Mucosa of descending colon (tissue), 3 donors: ENCODE results near the gene MAMDC4. TPM values are rescaled to one million over a fixed set of nuclear protein-coding genes. Genes with fewer than 3 reads are reported as not detected.

ENCODE experiments used
- ATAC-seq: fragments of 200-7000 bp; cut with Tn5 transposase; one replicate; pipeline ENCODE4 v1.9.1; 2020; ENCODE audit warnings: mild to moderate bottlenecking, moderate library complexity
- DNase-seq, 3 donors: peaks; one replicate each; pipeline ENCODE4 v3.0.0-alpha.2; 2020
- H3K36me3 ChIP-seq: fragments of 200-600 bp; one replicate; pipeline ENCODE4 v1.8.0; 2021; ENCODE audit warnings: low read depth, mild to moderate bottlenecking
- H3K4me1 ChIP-seq: fragments of 200-600 bp; one replicate; pipeline ENCODE4 v1.8.0; 2021; ENCODE audit warnings: low read depth, mild to moderate bottlenecking
- H3K4me3 ChIP-seq: fragments of 200-600 bp; one replicate; pipeline ENCODE4 v1.8.0; 2021; ENCODE audit warnings: mild to moderate bottlenecking
- H3K9me3 ChIP-seq: fragments of 200-600 bp; one replicate; pipeline ENCODE4 v1.8.0; 2021; ENCODE audit warnings: mild to moderate bottlenecking
- intact Hi-C, 2 donors: fragments of 100-400 bp; cut with DNase I in 1 of 2; cut with micrococcal nuclease in 1 of 2; formaldehyde crosslinking; loops; one replicate each; pipeline versions ENCODE4 v1.11.0 to v1.11.1; 2022; cut with DNase I, micrococcal nuclease
- total RNA-seq, 3 donors: library from RNA; stranded (reverse); fragmentation: NEBNext Ultra II Directional in 2 of 3; extraction: Animal tissue kit (Norgen Biotek cat#: 25700) in 2 of 3; gene quantifications; one replicate each; pipeline versions ENCODE4 v1.2.1 to v1.2.4, GENCODE V29; 2021 to 2023
- TF ChIP-seq, protein P1 (sequence below): fragments of 200-600 bp; IDR thresholded peaks from one replicate; pipeline ENCODE4 v1.8.0; 2022; ENCODE audit warnings: antibody characterized with exemption, mild to moderate bottlenecking
- donor health status: DM: no; HTN: no; CAD: no; lungs with moderate emphysema.
- donor health status: DM: no; HTN: no; CAD: no.
- donor health status: DM: no; HTN: yes; CAD: no.

MAMDC4 gene
- total RNA-seq, 3 donors from 2014 or later: 15.4 to 43.8 (median 18.5) TPM

GRCh38 chr9:136896027-136896426 lies 43.9 kb downstream of the MAMDC4 start:
- Histone ChIP-seq H3K36me3 (no peaks in the 10 kb centered on the region), H3K4me3 (no peak overlapping the region), H3K4me1 (peaks cover 26% of the 10 kb centered on the region), H3K9me3 (no peaks in the 10 kb centered on the region)
- intact Hi-C loops: no loop called here
- DNase-seq (no peak), ATAC-seq (no peak)
- TF ChIP-seq, protein P1, sequence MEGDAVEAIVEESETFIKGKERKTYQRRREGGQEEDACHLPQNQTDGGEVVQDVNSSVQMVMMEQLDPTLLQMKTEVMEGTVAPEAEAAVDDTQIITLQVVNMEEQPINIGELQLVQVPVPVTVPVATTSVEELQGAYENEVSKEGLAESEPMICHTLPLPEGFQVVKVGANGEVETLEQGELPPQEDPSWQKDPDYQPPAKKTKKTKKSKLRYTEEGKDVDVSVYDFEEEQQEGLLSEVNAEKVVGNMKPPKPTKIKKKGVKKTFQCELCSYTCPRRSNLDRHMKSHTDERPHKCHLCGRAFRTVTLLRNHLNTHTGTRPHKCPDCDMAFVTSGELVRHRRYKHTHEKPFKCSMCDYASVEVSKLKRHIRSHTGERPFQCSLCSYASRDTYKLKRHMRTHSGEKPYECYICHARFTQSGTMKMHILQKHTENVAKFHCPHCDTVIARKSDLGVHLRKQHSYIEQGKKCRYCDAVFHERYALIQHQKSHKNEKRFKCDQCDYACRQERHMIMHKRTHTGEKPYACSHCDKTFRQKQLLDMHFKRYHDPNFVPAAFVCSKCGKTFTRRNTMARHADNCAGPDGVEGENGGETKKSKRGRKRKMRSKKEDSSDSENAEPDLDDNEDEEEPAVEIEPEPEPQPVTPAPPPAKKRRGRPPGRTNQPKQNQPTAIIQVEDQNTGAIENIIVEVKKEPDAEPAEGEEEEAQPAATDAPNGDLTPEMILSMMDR: no peak

DNA sequence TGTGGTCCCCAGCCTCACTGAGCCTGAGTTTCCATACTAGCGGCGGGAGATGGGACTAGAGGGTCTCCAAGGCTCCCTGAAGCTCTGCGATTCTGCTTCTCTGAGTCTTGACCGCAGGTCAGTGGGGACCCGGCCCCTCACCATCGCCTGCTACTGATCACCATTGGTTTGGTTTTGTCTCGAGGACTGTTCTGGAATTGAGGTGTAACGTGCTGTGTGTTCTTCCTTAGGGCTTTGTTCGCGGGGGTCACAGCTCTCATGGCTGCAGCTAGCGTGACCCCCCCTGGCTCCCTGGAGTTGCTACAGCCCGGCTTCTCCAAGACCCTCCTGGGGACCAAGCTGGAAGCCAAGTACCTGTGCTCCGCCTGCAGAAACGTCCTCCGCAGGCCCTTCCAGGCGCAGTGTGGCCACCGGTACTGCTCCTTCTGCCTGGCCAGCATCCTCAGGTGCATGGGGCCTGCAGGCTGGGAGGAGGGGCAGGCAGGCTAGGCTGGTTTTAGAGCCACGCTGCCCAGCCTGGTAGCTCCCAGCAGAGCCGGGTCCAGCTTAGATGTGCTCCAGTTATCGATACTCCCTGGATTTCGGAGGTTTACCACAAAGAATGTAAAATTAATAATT lies 46.4 kb downstream of the MAMDC4 start:
- Histone ChIP-seq H3K4me3 (no peak overlapping the region), H3K4me1 (peaks cover 51% of the 10 kb centered on the region), H3K9me3 (no peaks in the 10 kb centered on the region), H3K36me3 (no peaks in the 10 kb centered on the region)
- ATAC-seq (no peak), DNase-seq (no peak)
- TF ChIP-seq, protein P1: no peak
- intact Hi-C loops: no loop called here

GRCh38 chr9:136899196-136899595 lies 47.0 kb downstream of the MAMDC4 start:
- DNase-seq: peak; percentile 70 to 79 (median 76)
- peaks cover 55% of the 10 kb centered on the region for H3K4me1 ChIP-seq
- intact Hi-C loops: no loop called here

GRCh38 chr9:136900556-136900955 lies 48.4 kb downstream of the MAMDC4 start:
- DNase-seq: no peak
- H3K36me3 ChIP-seq: no peaks in the 10 kb centered on the region
- no peaks in the 10 kb centered on the region for H3K9me3 ChIP-seq
- no peak for ATAC-seq
- H3K4me3 ChIP-seq: no peak overlapping the region
- intact Hi-C loops: no loop called here
- H3K4me1 ChIP-seq: peaks cover 55% of the 10 kb centered on the region
- TF ChIP-seq, protein P1: no peak

More at GRCh38 chr9:136899196-136899595, 47.0 kb downstream of the MAMDC4 start:
- ATAC-seq: peak; percentile 43
- TF ChIP-seq, protein P1: no peak
- H3K4me3 ChIP-seq: no peak overlapping the region
- no peaks in the 10 kb centered on the region for H3K9me3 ChIP-seq
- no peaks in the 10 kb centered on the region for H3K36me3 ChIP-seq

GRCh38 chr9:136900988-136901515 lies 48.9 kb downstream of the MAMDC4 start:
- intact Hi-C loops: no loop called here
- peaks cover 55% of the 10 kb centered on the region for H3K4me1 ChIP-seq
- ATAC-seq: no peak
- H3K9me3 ChIP-seq: no peaks in the 10 kb centered on the region
- TF ChIP-seq, protein P1: no peak
- no peak for DNase-seq
- no peak overlapping the region for H3K4me3 ChIP-seq
- no peaks in the 10 kb centered on the region for H3K36me3 ChIP-seq
